Rectal smooth muscle tissue (tissue), 1 donor: ENCODE data around the gene TMPRSS11A.

Source experiments
- H3K27ac ChIP-seq: one replicate; pipeline ENCODE4 v1.7.0; 2013; ENCODE audit warnings: low read depth, low read length, inconsistent platforms
- H3K27me3 ChIP-seq: one replicate; pipeline ENCODE4 v1.7.0; 2013; ENCODE audit warnings: low read length; ENCODE audit not compliant: control insufficient read depth, insufficient read depth
- H3K36me3 ChIP-seq: one replicate; pipeline ENCODE4 v1.7.0; 2013; ENCODE audit warnings: low read length; ENCODE audit not compliant: control insufficient read depth, insufficient read depth
- H3K4me1 ChIP-seq: one replicate; pipeline ENCODE4 v1.7.0; 2013; ENCODE audit warnings: low read length; ENCODE audit not compliant: control insufficient read depth, insufficient read depth
- H3K4me3 ChIP-seq: one replicate; pipeline ENCODE4 v1.7.0; 2013; ENCODE audit warnings: low read length
- H3K9ac ChIP-seq: one replicate; pipeline ENCODE4 v1.7.0; 2013; ENCODE audit warnings: low read length

The TMPRSS11A gene

DNA sequence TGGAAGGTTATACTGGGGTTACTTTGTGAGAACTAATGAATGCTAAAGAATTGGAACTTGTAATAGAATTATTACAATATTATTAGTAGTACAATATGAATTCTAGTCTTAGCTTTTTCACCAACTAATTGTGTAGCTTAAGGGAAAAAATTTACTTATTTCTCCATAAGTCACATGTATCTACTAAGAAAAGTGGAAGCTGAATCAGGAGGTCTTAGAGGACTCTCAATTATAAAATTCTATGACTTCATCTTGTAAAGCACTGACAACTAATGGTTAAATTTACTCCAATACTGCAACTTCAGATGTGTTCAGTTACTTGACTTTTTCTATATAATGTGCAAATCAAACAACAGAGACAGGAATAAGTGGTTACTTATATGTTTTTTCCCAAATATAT, 78.6 kb downstream of the TMPRSS11A start:
- Histone ChIP-seq H3K9ac (no peak overlapping the region), H3K27ac (no peak overlapping the region), H3K4me3 (no peak overlapping the region), H3K27me3 (no peaks in the 10 kb centered on the region), H3K4me1 (no peaks in the 10 kb centered on the region), H3K36me3 (no peaks in the 10 kb centered on the region)

DNA sequence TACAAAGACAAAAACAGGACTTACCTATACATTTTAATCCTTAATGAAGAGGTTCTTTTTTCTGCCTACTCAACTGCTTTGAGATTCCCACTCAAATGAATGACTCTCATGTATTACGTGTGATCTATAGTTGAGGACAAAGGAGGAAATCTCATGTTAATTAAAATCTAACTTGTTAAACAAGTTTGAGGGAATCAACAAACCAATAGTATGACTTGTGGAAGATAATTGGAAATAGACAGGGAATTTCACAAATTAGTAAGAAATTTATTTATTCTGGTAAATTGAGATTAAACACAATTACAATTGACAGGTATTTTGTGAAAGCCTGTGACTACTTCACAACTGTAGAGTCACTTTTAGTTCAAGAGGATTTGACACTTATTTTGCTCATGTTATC, 79.4 kb downstream of the TMPRSS11A start, which contains the start of gene TMPRSS11D:
Gene TMPRSS11D, minus strand, starts transcription at position 101 of the 400 bp plus-strand sequence. Its CDS starts 69 bp downstream, at position 32.
- Histone ChIP-seq H3K4me3 (no peak within 1 kb of the TSS), H3K4me1 (no peaks in the 10 kb centered on the region), H3K27ac (no peak within 1 kb of the TSS), H3K9ac (no peak within 1 kb of the TSS), H3K36me3 (no peaks in the 10 kb centered on the region), H3K27me3 (no peaks in the 10 kb centered on the region)

DNA sequence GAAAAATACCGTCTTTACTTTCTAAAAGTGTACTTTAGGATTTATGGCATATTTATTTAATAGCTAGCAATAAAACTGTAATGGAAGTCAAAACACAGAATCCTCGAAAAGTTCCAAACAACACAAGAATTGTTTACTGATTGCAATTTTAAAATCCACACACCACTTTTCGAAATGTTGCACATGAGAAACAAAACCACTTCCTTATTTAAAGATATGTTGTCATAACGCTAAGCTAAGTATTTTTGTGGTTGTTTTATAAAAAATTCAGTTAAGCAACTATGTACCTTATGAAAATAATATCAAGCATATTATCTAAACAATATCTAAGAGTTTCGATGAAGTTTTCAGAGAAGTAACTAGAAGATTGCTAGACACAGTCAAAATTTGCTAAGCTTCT, 79.8 kb downstream of the TMPRSS11A start:
- no peak overlapping the region for H3K4me3 ChIP-seq
- no peaks in the 10 kb centered on the region for H3K36me3 ChIP-seq
- no peak overlapping the region for H3K27ac ChIP-seq
- H3K27me3 ChIP-seq: no peaks in the 10 kb centered on the region
- H3K9ac ChIP-seq: no peak overlapping the region
- no peaks in the 10 kb centered on the region for H3K4me1 ChIP-seq

DNA sequence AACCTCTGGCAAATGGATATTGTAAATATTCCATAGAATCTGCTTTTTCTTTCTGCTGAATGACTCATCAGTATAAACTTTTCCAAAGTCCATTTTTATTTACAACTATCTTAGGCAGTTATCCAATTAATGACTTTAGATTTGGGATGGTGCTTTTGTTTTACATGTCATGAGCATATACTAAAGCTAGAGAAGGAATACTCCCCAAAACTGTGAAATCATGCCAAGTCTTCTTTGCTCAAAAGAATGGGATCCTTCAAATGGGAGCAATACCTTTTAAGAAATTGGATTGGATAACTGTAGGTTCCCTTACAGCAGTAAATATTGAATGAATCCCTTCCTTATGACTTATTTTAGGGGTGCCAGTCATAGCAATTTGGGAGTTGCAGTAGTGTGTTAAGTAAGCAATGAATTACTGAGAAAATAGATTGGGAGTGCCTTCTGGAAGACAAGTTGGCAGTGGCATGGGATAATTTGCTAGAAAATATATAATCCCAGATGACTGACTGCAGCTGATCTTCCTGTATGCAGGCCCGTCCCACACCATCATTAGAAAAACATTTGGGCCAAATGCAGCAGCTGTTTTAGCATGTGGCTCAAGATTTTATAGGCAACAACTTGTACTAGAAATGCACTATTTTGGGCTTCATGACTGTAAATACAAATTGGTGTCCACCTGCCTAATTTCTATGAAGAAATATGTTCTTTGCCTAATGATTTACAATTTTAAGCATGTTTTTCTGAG, 82.3 kb downstream of the TMPRSS11A start:
- Histone ChIP-seq H3K27me3 (no peaks in the 10 kb centered on the region), H3K36me3 (no peaks in the 10 kb centered on the region), H3K4me1 (no peaks in the 10 kb centered on the region), H3K4me3 (no peak overlapping the region), H3K27ac (no peak overlapping the region), H3K9ac (no peak overlapping the region)

DNA sequence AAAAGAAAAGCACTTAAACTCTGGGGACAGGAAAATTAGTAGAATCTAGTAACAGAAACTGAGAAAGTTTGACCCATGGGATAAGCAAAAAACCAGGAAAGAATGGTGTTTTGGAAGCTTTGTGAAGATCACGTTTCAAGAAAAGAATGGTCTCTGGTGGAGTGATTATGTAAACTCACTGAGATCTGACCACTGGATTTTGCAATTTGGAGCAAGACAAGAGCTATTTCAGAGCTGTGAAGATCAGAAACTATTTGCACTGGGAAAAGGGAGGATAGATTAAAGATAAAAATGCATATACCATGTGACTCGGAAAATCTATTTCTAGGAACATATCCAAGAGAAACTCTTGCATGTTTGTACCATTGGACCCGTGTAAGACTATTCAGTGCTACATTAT, 83.8 kb downstream of the TMPRSS11A start:
- H3K27me3 ChIP-seq: no peaks in the 10 kb centered on the region
- H3K36me3 ChIP-seq: no peaks in the 10 kb centered on the region
- H3K4me3 ChIP-seq: no peak overlapping the region

DNA sequence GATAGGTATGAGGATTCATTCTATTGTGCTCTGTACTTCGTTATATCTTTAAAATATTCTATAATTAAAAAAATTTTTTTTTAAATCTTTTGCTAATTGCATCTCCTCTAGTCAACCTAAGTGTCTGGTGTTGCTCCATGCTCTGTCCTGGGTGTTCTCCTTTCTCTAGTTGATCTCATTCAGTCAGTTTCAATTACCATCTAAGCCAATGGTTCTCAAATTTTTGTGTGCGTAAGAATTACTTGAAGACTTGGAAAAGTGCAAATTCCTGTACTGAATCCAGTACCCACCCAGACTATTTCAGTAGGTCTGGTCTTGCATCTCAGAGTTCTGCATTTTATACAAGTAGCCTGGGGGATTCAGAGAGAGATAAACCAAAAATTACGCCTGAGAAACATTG, 86.2 kb downstream of the TMPRSS11A start:
- no peaks in the 10 kb centered on the region for H3K27me3 ChIP-seq
- no peak overlapping the region for H3K27ac ChIP-seq
- H3K4me3 ChIP-seq: no peak overlapping the region
- no peaks in the 10 kb centered on the region for H3K4me1 ChIP-seq
- no peak overlapping the region for H3K9ac ChIP-seq
- no peaks in the 10 kb centered on the region for H3K36me3 ChIP-seq

More for the DNA sequence above, 83.8 kb downstream of the TMPRSS11A start:
- Histone ChIP-seq H3K9ac (no peak overlapping the region), H3K27ac (no peak overlapping the region), H3K4me1 (no peaks in the 10 kb centered on the region)

DNA sequence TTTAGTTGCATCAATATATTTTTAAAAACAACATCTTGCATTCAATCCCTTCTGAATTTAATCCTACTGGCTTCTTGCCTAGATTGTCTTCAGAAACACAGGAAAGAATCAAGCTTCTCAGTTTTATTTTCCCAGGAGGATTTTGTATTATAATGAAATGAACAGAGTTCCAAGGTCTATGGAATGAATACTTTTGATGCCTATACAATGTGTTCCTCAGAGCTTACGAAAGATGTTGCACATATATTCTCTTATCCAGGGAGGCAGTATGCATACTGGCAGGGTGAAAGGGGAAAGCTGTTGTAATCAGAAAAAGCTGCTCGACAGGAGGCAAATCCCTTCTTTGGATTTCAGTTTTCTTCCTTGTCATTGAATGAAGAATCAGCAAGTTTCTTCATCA, 88.3 kb downstream of the TMPRSS11A start:
- Histone ChIP-seq H3K4me1 (no peaks in the 10 kb centered on the region), H3K27me3 (no peaks in the 10 kb centered on the region), H3K36me3 (no peaks in the 10 kb centered on the region), H3K4me3 (no peak overlapping the region), H3K9ac (no peak overlapping the region), H3K27ac (no peak overlapping the region)

DNA sequence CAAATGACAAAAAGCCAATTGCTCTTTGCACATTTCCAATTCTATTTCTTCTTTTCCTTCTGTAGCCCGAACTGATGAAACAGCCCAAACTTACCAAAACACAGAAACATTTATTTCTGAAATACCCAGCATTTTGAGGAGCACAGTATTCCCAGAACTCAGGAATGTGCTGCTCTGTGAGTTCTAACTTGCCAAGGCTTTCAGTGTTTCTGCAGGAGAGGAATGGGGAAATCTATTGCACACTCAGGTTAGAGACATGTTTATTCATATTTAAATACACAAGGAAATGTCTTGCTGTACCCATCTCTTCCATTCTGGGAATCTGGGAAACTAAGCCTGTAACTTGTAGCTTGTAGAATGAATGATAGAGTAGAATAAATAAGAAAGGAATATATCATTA, 90.2 kb downstream of the TMPRSS11A start:
- H3K27me3 ChIP-seq: no peaks in the 10 kb centered on the region
- no peak overlapping the region for H3K27ac ChIP-seq
- no peaks in the 10 kb centered on the region for H3K4me1 ChIP-seq
- no peaks in the 10 kb centered on the region for H3K36me3 ChIP-seq
- no peak overlapping the region for H3K9ac ChIP-seq
- H3K4me3 ChIP-seq: no peak overlapping the region

DNA sequence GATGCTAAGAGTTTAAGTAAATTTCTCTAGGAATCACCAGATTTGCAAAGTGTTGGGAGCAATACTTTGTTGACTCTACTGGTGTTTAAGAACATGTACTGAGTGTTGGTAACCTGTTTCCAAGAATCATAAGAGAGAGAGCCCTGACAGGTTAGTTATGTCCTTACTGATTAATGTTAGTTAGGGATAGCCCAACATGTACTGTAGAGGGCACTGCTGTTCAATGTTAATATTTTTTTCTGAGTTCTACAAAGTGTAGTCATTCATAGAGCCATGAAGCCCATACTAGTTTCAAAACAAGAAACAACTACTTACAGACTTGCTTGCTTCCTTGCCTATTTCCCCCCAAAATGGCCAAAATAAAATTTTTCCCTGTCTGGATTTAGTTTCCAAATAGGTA, 91.4 kb downstream of the TMPRSS11A start:
- no peak overlapping the region for H3K4me3 ChIP-seq
- H3K27ac ChIP-seq: no peak overlapping the region
- H3K9ac ChIP-seq: no peak overlapping the region
- no peaks in the 10 kb centered on the region for H3K4me1 ChIP-seq
- H3K27me3 ChIP-seq: no peaks in the 10 kb centered on the region
- H3K36me3 ChIP-seq: no peaks in the 10 kb centered on the region

DNA sequence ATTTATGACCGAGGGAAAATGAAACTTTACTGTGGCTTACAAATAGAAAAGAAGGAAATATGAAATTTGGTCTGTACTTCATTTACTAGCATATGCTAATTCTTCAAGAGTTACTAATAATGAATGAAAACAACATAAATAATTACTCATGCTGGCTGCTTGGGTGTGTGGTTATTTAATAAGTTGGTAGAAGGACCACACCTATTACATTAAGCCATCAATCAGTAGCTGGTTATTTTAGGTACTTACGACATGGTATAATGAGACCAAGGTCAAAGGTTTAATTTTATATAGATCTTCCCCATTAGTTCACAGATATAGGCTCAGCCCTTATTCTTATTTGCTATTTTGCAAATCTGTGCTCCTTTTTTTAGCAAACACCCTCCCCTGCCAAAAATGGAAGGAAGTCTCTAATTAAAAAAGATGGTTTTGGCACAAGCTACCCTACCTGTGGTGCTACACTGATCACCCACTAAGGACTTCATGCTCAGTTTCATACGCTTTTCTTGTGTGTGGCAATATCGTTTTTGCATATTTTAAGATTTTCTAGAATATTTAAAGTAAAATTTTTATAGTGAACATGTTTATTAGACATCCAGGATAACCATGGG, 93.6 kb downstream of the TMPRSS11A start:
- Histone ChIP-seq H3K27me3 (no peaks in the 10 kb centered on the region), H3K4me3 (no peak overlapping the region), H3K27ac (no peak overlapping the region), H3K36me3 (no peaks in the 10 kb centered on the region), H3K4me1 (no peaks in the 10 kb centered on the region), H3K9ac (no peak overlapping the region)

DNA sequence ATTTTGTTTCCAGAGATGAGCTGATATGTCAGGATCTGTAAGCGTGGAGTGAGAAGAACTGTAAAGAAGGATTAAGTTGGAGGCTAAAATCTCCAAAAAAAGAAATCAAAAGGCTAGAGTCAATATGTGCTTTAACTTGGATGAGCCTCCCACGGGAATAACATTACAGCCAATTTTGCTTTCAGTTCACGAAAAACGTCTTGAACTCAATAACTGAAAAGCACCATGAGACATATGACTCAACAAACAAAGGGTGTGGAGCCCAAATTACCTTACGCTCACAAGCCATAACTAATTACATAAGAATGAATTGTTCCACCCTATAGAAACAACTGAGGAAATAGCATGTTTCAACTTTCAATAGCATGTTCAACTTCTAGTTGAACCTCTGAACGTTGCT, 101.8 kb downstream of the TMPRSS11A start:
- Histone ChIP-seq H3K27me3 (no peaks in the 10 kb centered on the region), H3K4me3 (no peak overlapping the region), H3K9ac (no peak overlapping the region), H3K27ac (no peak overlapping the region), H3K36me3 (no peaks in the 10 kb centered on the region), H3K4me1 (no peaks in the 10 kb centered on the region)
